ENCODE results near the gene TMEM86B. TPM values are rescaled to one million over a fixed set of nuclear protein-coding genes. Genes with fewer than 3 reads are reported as not detected.
"Not testable (repeated sequence)": the region's sequence is repeated elsewhere in the genome, so short reads cannot be mapped to it uniquely, and the experiment has no call there.

Gene TMEM86B
- total RNA-seq, 1 experiment from 2014 or later = 14.2 TPM

DNA sequence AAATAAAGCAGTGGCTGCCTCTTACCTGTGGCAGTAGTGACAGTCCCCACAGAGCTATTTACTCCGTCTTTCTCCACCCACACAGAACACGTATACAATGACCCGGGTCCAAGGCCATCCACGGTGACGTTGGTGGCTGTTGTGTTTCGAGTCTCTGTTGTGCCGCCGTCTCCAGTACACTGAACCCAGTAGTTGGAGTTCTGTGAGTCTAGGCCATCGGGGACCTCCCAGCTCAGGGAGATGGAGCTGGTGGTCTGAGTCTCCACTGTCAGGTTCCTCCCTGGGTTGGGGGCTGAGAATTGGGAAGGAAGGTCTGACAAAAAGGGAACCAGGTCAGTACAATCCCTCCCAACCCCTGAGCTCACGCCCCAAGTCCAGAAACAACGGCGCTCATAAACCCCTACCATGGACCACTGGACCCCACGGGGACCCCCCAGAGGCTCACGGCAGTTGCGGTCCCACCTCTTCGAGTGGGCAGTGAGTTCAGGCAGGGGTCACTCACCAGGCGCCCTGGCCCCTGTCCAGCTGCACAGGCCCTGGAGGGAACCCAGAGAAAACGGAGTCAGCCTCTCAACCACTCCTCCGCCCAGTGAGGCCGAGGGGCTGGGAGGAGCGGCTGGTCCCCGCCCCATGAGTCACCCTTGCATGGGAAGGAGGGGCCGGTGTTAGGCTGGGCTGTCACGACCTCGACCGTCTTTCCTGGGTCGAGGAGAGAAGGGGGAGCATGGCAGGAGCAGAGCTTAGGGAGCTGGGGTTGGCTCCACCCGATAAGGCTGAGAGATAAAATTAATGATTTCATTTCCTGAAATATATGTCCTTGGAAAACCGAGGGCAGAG lies 21.7 kb downstream of the TMEM86B start:
- H3K4me1 ChIP-seq (ENCODE audit: control insufficient read depth, insufficient read depth, low read length) = peaks cover 19% of the 10 kb centered on the region
- DNase-seq (ENCODE audit: low read depth, low spot score) = peak; percentile 65
- no peaks in the 10 kb centered on the region for H3K27me3 ChIP-seq (ENCODE audit: control insufficient read depth, insufficient read depth, low read length)
- ChIA-PET POLR2A (interaction anchor here (0.6 to 0.9 kb wide), 2 partner anchors 10 to 79 kb away, joined by 4 to 12 read pairs; no protein-coding TSS in a partner anchor), CTCF (no interaction called here)
- H3K4me3 ChIP-seq (ENCODE audit: low read depth in 2 of 2, low read length in 2 of 2) = peak overlapping the region; percentile 60 to 100
- H3K36me3 ChIP-seq (ENCODE audit: control insufficient read depth, insufficient read depth, low read length) = peaks cover 10% of the 10 kb centered on the region
- peak; percentile 88 for ATAC-seq
- BruUV-seq (replicated peaks) = TSS peak; percentile 88
- TF ChIP-seq SIN3A (IDR thresholded peaks at IDR 0.05; ENCODE audit: borderline replicate concordance, insufficient read depth, low read depth, low read length) (peak; percentile 69; the same call in 1 of the 2 replicates), REST (IDR thresholded peaks at IDR 0.05; ENCODE audit: insufficient read depth in 1 of 2, low read depth in 2 of 2, low read length in 1 of 2) (no peak; a peak in 1 of 4 replicates), TCF7L2 (IDR thresholded peaks at IDR 0.05; ENCODE audit: low read depth, low read length) (peak; percentile 76), POLR2AphosphoS5 (IDR thresholded peaks at IDR 0.05; ENCODE audit: low read depth, low read length) (peak; percentile 66)
- TF ChIP-seq, protein P1, sequence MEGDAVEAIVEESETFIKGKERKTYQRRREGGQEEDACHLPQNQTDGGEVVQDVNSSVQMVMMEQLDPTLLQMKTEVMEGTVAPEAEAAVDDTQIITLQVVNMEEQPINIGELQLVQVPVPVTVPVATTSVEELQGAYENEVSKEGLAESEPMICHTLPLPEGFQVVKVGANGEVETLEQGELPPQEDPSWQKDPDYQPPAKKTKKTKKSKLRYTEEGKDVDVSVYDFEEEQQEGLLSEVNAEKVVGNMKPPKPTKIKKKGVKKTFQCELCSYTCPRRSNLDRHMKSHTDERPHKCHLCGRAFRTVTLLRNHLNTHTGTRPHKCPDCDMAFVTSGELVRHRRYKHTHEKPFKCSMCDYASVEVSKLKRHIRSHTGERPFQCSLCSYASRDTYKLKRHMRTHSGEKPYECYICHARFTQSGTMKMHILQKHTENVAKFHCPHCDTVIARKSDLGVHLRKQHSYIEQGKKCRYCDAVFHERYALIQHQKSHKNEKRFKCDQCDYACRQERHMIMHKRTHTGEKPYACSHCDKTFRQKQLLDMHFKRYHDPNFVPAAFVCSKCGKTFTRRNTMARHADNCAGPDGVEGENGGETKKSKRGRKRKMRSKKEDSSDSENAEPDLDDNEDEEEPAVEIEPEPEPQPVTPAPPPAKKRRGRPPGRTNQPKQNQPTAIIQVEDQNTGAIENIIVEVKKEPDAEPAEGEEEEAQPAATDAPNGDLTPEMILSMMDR (IDR thresholded peaks at IDR 0.05) = no peak
- peak overlapping the region; percentile 90 for H3K27ac ChIP-seq (ENCODE audit: low read length)
- intact Hi-C loops (cut with micrococcal nuclease; ENCODE audit: unreplicated experiment) (no loop called here), in situ Hi-C loops (cut with HindIII; ENCODE audit: low pct_unique_long_range_greater_than_20kb, low sequenced_read_pairs) (no loop called here)
- no peaks in the 10 kb centered on the region for H3K9me3 ChIP-seq (ENCODE audit: control insufficient read depth, insufficient read depth, low read depth, low read length)

DNA sequence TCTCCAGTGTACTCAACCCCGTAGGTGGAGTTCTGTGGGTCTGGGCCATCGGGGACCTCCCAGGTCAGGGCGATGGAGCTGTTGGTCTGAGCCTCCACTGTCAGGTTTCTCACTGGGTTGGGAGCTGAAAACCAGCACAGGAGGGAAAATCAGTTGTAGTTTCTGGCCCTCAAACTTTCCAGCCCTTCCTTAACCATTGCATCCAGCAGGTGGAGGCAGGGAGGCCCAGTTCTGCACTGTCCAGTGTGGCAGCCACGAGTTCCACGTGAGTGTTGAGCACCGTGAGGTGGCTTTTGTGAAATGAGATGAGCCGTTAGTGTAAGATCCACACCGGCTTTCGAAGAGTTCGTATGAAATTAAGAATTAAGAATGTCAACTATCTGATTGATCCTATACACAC lies 26.4 kb downstream of the TMEM86B start:
- H3K4me1 ChIP-seq (ENCODE audit: control insufficient read depth, insufficient read depth, low read length); intact Hi-C loops (cut with micrococcal nuclease; ENCODE audit: unreplicated experiment); POLR2A ChIA-PET; BruUV-seq (replicated peaks); CTCF ChIA-PET; H3K9me3 ChIP-seq (ENCODE audit: control insufficient read depth, insufficient read depth, low read depth, low read length); H3K27ac ChIP-seq (ENCODE audit: low read length); DNase-seq (ENCODE audit: low read depth, low spot score); H3K4me3 ChIP-seq (ENCODE audit: low read depth in 2 of 2, low read length in 2 of 2); H3K27me3 ChIP-seq (ENCODE audit: control insufficient read depth, insufficient read depth, low read length); in situ Hi-C loops (cut with HindIII; ENCODE audit: low pct_unique_long_range_greater_than_20kb, low sequenced_read_pairs); ATAC-seq: not testable (repeated sequence)
- peaks cover 17% of the 10 kb centered on the region for H3K36me3 ChIP-seq (ENCODE audit: control insufficient read depth, insufficient read depth, low read length)

GRCh38 chr19:55199620-55200204 lies 28.9 kb downstream of the TMEM86B start:
- TF ChIP-seq, protein P1 (IDR thresholded peaks at IDR 0.05) = no peak
- ATAC-seq (no peak), DNase-seq (ENCODE audit: low read depth, low spot score) (no peak)
- ChIA-PET POLR2A (no interaction called here), CTCF (no interaction called here)
- H3K36me3 ChIP-seq (ENCODE audit: control insufficient read depth, insufficient read depth, low read length) = peaks cover 20% of the 10 kb centered on the region
- intact Hi-C loops (cut with micrococcal nuclease; ENCODE audit: unreplicated experiment) = no loop called here
- H3K27ac ChIP-seq (ENCODE audit: low read length) = no peak overlapping the region
- in situ Hi-C loops (cut with HindIII; ENCODE audit: low pct_unique_long_range_greater_than_20kb, low sequenced_read_pairs) = no loop called here
- H3K4me3 ChIP-seq (ENCODE audit: low read depth in 2 of 2, low read length in 2 of 2) = no peak overlapping the region
- BruUV-seq (replicated peaks) = no TSS peak
- H3K27me3 ChIP-seq (ENCODE audit: control insufficient read depth, insufficient read depth, low read length) = no peaks in the 10 kb centered on the region
- no peaks in the 10 kb centered on the region for H3K4me1 ChIP-seq (ENCODE audit: control insufficient read depth, insufficient read depth, low read length)
- H3K9me3 ChIP-seq (ENCODE audit: control insufficient read depth, insufficient read depth, low read depth, low read length) = no peaks in the 10 kb centered on the region
